ENCODE measurements around the gene NOTUM.

DNA sequence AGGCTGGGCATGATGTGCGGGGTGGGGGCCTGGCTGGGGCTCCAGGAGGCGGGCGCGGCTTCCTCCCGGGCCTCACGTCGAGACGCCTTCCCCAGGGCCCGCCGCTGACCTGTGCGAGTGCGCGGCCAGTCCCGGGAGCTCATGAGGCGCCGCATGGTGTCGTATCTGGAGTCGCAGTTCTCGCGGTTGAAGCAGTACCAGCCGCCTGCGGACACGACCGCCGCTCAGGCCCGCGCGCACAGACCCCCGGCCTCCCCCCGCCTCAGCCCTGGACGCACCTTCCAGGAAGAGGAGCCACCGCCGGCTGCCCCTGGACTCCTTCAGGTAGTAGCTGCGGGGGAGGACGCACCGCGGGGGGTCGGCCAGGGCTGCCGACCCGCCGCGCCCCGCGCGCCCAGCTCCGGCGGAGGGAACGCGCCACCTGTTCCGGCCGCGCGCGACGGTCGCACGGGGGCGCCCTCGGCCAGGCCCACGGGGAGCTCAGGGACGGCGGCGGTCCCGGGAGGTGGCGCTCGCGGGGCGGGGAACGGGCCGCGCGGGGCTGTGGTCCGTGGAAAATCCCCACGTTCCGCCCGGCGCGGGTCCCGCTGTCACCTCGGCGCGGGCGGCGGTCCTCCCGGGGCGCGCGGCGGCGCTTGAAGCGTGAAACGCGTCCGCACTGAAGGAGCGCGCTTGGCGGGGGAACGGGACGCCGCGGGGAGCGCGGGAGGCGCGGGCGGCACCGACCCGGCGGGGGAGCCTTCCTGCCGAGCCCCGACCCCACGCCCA is 1.4 kb downstream of the NOTUM start:
- TF ChIP-seq POLR2A (IDR thresholded peaks at IDR 0.05; ENCODE audit: low read depth, low read length), result no peak
- TF ChIP-seq POLR2AphosphoS5 (IDR thresholded peaks at IDR 0.05; ENCODE audit: low read depth, low read length), result no peak
- TF ChIP-seq TAF1 (IDR thresholded peaks at IDR 0.05; ENCODE audit: low read depth, low read length), result no peak

All from GM12891 (cell line).